Parathyroid adenoma (tissue), 2 donors: ENCODE data around the gene SND1.

Source experiments
- H2AFZ ChIP-seq: fragments of 300-600 bp; sonication (generic); one replicate; pipeline ENCODE4 v1.7.0; 2017; ENCODE audit warnings: antibody characterized with exemption, mild to moderate bottlenecking
- H3K27ac ChIP-seq: fragments of 300-600 bp; sonication (generic); one replicate; pipeline ENCODE4 v1.7.0; 2017
- H3K27me3 ChIP-seq: fragments of 300-600 bp; sonication (generic); one replicate; pipeline ENCODE4 v1.7.0; 2017; ENCODE audit warnings: low read length; ENCODE audit not compliant: control insufficient read depth, insufficient read depth
- H3K36me3 ChIP-seq: fragments of 300-600 bp; sonication (generic); one replicate; pipeline ENCODE4 v1.7.0; 2017; ENCODE audit warnings: low read length; ENCODE audit not compliant: control insufficient read depth, insufficient read depth
- H3K4me1 ChIP-seq: fragments of 300-600 bp; sonication (generic); one replicate; pipeline ENCODE4 v1.7.0; 2017; ENCODE audit warnings: control low read depth
- H3K4me2 ChIP-seq: fragments of 300-600 bp; sonication (generic); one replicate; pipeline ENCODE4 v1.7.0; 2017; ENCODE audit warnings: low read length
- H3K4me3 ChIP-seq: fragments of 300-600 bp; sonication (generic); one replicate; pipeline ENCODE4 v1.7.0; 2017; ENCODE audit warnings: low read depth, low read length
- H3K79me2 ChIP-seq: fragments of 300-600 bp; sonication (generic); one replicate; pipeline ENCODE4 v1.7.0; 2017; ENCODE audit warnings: control low read depth
- H3K9ac ChIP-seq: fragments of 300-600 bp; sonication (generic); one replicate; pipeline ENCODE4 v1.7.0; 2017; ENCODE audit warnings: mild to moderate bottlenecking
- H3K9me3 ChIP-seq: fragments of 300-600 bp; sonication (generic); one replicate; pipeline ENCODE4 v1.7.0; 2017; ENCODE audit warnings: low read length; ENCODE audit not compliant: control insufficient read depth
- CTCF ChIP-seq: fragments of 300-600 bp; sonication (generic); IDR thresholded peaks from one replicate; pipeline ENCODE4 v1.7.0; 2017; ENCODE audit warnings: antibody characterized with exemption, mild to moderate bottlenecking
- donor health status: primary hyperparathyroidism.

The SND1 gene

GRCh38 chr7:128090492-128090891 is 438.5 kb downstream of the SND1 start:
- Histone ChIP-seq H3K4me1 (no peaks in the 10 kb centered on the region), H3K27ac (no peak overlapping the region), H3K36me3 (no peaks in the 10 kb centered on the region), H3K9ac (no peak overlapping the region), H3K4me3 (no peak overlapping the region), H3K9me3 (no peaks in the 10 kb centered on the region), H2AFZ (no peak overlapping the region), H3K4me2 (no peak overlapping the region), H3K27me3 (no peaks in the 10 kb centered on the region), H3K79me2 (no peaks in the 10 kb centered on the region)
- no peak for TF ChIP-seq CTCF

- Histone ChIP-seq H3K79me2 (no peaks in the 10 kb centered on the region), H3K9me3 (no peaks in the 10 kb centered on the region), H3K4me2 (no peak overlapping the region), H2AFZ (no peak overlapping the region), H3K27me3 (no peaks in the 10 kb centered on the region), H3K27ac (no peak overlapping the region), H3K9ac (no peak overlapping the region), H3K4me3 (no peak overlapping the region), H3K4me1 (no peaks in the 10 kb centered on the region), H3K36me3 (no peaks in the 10 kb centered on the region)
- TF ChIP-seq CTCF = no peak
Measured at GRCh38 chr7:128091106-128091505, 439.1 kb downstream of the SND1 start.

- TF ChIP-seq CTCF = no peak
- no peaks in the 10 kb centered on the region for H3K36me3 ChIP-seq
- H3K4me1 ChIP-seq = no peaks in the 10 kb centered on the region
Measured at GRCh38 chr7:128092221-128092620, 440.2 kb downstream of the SND1 start.

GRCh38 chr7:128093614-128094570 is 441.9 kb downstream of the SND1 start:
- no peak overlapping the region for H3K4me3 ChIP-seq
- TF ChIP-seq CTCF = no peak
- no peak overlapping the region for H3K9ac ChIP-seq
- H3K9me3 ChIP-seq = no peaks in the 10 kb centered on the region
- H3K79me2 ChIP-seq = no peaks in the 10 kb centered on the region
- no peak overlapping the region for H2AFZ ChIP-seq
- no peak overlapping the region for H3K4me2 ChIP-seq
- no peaks in the 10 kb centered on the region for H3K36me3 ChIP-seq
- H3K4me1 ChIP-seq = no peaks in the 10 kb centered on the region
- no peak overlapping the region for H3K27ac ChIP-seq
- H3K27me3 ChIP-seq = no peaks in the 10 kb centered on the region

More at GRCh38 chr7:128092221-128092620, 440.2 kb downstream of the SND1 start:
- Histone ChIP-seq H3K27me3 (no peaks in the 10 kb centered on the region), H3K9me3 (no peaks in the 10 kb centered on the region), H3K27ac (no peak overlapping the region), H3K9ac (no peak overlapping the region), H3K79me2 (no peaks in the 10 kb centered on the region), H3K4me2 (no peak overlapping the region), H2AFZ (no peak overlapping the region), H3K4me3 (no peak overlapping the region)
